GM12875 (cell line): ENCODE data around the gene ZNF563.

Source experiments
- H3K4me3 ChIP-seq: one replicate; pipeline ENCODE4 v1.5.1; 2011; ENCODE audit warnings: low read depth, low read length, control low read depth
- TF ChIP-seq, protein P1 (sequence below): IDR thresholded peaks from 2 replicates; pipeline ENCODE4 v1.5.1; 2011; ENCODE audit warnings: low read depth, mild to moderate bottlenecking, control low read depth, inconsistent platforms, low read length, moderate library complexity, borderline replicate concordance; ENCODE audit not compliant: insufficient read depth

ZNF563 gene

GRCh38 chr19:12289790-12290065 lies 43.7 kb downstream of the ZNF563 start:
- TF ChIP-seq, protein P1, sequence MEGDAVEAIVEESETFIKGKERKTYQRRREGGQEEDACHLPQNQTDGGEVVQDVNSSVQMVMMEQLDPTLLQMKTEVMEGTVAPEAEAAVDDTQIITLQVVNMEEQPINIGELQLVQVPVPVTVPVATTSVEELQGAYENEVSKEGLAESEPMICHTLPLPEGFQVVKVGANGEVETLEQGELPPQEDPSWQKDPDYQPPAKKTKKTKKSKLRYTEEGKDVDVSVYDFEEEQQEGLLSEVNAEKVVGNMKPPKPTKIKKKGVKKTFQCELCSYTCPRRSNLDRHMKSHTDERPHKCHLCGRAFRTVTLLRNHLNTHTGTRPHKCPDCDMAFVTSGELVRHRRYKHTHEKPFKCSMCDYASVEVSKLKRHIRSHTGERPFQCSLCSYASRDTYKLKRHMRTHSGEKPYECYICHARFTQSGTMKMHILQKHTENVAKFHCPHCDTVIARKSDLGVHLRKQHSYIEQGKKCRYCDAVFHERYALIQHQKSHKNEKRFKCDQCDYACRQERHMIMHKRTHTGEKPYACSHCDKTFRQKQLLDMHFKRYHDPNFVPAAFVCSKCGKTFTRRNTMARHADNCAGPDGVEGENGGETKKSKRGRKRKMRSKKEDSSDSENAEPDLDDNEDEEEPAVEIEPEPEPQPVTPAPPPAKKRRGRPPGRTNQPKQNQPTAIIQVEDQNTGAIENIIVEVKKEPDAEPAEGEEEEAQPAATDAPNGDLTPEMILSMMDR = no peak
- no peak overlapping the region for H3K4me3 ChIP-seq

GRCh38 chr19:12287958-12288500 lies 45.4 kb downstream of the ZNF563 start:
- TF ChIP-seq, protein P1 = no peak
- H3K4me3 ChIP-seq = no peak overlapping the region

GRCh38 chr19:12284631-12285030 lies 48.8 kb downstream of the ZNF563 start:
- TF ChIP-seq, protein P1 = no peak
- H3K4me3 ChIP-seq = no peak overlapping the region

- no peak overlapping the region for H3K4me3 ChIP-seq
- TF ChIP-seq, protein P1 = no peak
Observed at GRCh38 chr19:12284226-12284625, 49.2 kb downstream of the ZNF563 start.

DNA sequence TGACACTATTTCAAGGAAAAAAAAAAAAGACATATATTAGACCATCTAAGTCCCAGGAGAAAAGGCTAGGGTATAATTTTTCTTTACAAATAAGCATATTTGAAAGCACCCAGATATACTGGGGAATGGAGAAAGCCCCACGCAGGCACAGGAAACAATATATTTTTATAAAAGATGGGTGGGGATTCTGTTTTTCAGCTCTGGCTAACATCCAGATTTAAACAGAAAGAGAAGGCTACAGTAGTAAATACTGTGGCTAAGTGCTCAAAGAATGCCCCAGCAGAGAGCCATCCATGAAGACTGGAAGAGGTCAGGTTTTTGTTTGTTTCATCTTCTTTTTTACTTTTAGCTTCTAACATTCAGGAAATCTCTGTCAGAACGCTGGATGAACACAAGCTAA lies 54.7 kb downstream of the ZNF563 start:
- no peak overlapping the region for H3K4me3 ChIP-seq
- TF ChIP-seq, protein P1 = no peak

GRCh38 chr19:12272980-12273901 lies 60.2 kb downstream of the ZNF563 start:
- H3K4me3 ChIP-seq = no peak overlapping the region
- TF ChIP-seq, protein P1 = no peak

DNA sequence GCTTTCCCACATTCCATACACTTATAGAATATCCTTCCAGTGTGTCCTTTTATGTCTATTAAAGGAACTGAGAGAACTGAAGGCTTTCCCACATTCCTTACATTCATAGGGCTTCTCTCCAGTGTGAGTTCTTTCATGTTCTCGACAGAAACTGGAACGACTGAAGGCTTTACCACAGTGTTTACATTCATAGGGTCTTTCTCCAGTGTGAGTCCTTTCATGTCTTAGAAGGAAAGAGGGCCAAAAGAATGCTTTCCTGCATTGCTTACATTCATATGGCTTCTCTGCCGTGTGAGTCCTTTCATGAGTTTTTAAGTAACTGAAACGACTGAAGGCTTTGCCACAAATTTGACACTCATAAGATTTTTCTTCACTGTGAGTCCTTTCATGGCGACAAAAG lies 61.0 kb downstream of the ZNF563 start:
- no peak overlapping the region for H3K4me3 ChIP-seq
- TF ChIP-seq, protein P1 = no peak
